HepG2 (cell line): ENCODE measurements around the gene ALKBH5. TPM values are rescaled to one million over a fixed set of nuclear protein-coding genes. Genes with fewer than 3 reads are reported as not detected.

Experiments
- BORCS8-MEF2B ChIP-seq: sonication (generic); formaldehyde crosslinking; IDR thresholded peaks from 2 replicates; pipeline ENCODE4 v1.8.0; 2022; ENCODE audit warnings: mild to moderate bottlenecking, missing genetic modification reagents
- CAMTA2 ChIP-seq: sonication (generic); formaldehyde crosslinking; IDR thresholded peaks from 2 replicates; pipeline ENCODE4 v1.4.0; 2020; ENCODE audit warnings: mild to moderate bottlenecking, missing genetic modification reagents, borderline replicate concordance
- EHMT2 ChIP-seq: fragments of 200-600 bp; sonication (generic); IDR thresholded peaks from 2 replicates; pipeline ENCODE4 v1.7.0; 2017; ENCODE audit warnings: antibody characterized with exemption, low read depth, low read length, borderline replicate concordance
- HOXA3 ChIP-seq: sonication (generic); formaldehyde crosslinking; IDR thresholded peaks from 2 replicates; pipeline ENCODE4 v1.5.0; 2020; ENCODE audit warnings: missing genetic modification reagents
- HOXA5 ChIP-seq: sonication (generic); formaldehyde crosslinking; IDR thresholded peaks from 2 replicates; pipeline ENCODE4 v1.4.0; 2020; ENCODE audit warnings: missing genetic modification reagents
- JUNB ChIP-seq: sonication (generic); formaldehyde crosslinking; IDR thresholded peaks from 2 replicates; pipeline ENCODE4 v1.8.0; 2022; ENCODE audit warnings: missing genetic modification reagents, mild to moderate bottlenecking, borderline replicate concordance
- PHF5A ChIP-seq: IDR thresholded peaks from one replicate; pipeline ENCODE4 v1.6.1; 2018; ENCODE audit warnings: low read depth, missing genetic modification reagents; ENCODE audit not compliant: unreplicated experiment
- PPARG ChIP-seq: conservative IDR thresholded peaks from 2 replicates; pipeline ENCODE4 v1.6.1; 2016; ENCODE audit warnings: missing biosample characterization, missing genetic modification reagents
- PRDM10 ChIP-seq: sonication (generic); formaldehyde crosslinking; IDR thresholded peaks from 2 replicates; pipeline ENCODE4 v1.4.0; 2020; ENCODE audit warnings: low read depth, missing genetic modification reagents
- PRMT3 ChIP-seq: sonication (generic); formaldehyde crosslinking; IDR thresholded peaks from 2 replicates; pipeline ENCODE4 v1.8.1; 2022; ENCODE audit warnings: low read depth, mild to moderate bottlenecking, moderate library complexity, missing genetic modification reagents, borderline replicate concordance
- SIX1 ChIP-seq: sonication (generic); formaldehyde crosslinking; IDR thresholded peaks from 2 replicates; pipeline ENCODE4 v1.4.0; 2020; ENCODE audit warnings: missing genetic modification reagents, borderline replicate concordance
- SNRNP70 ChIP-seq: fragments of 200-400 bp; formaldehyde crosslinking; IDR thresholded peaks from 2 replicates; pipeline ENCODE4 v1.6.1; 2017; ENCODE audit warnings: mild to moderate bottlenecking, low read depth, low read length, moderate library complexity
- TRAFD1 ChIP-seq: sonication (generic); formaldehyde crosslinking; IDR thresholded peaks from 2 replicates; pipeline ENCODE4 v1.5.1; 2020; ENCODE audit warnings: missing genetic modification reagents, mild to moderate bottlenecking, borderline replicate concordance
- ZNF484 ChIP-seq: sonication (generic); formaldehyde crosslinking; IDR thresholded peaks from 2 replicates; pipeline ENCODE4 v1.5.1; 2020; ENCODE audit warnings: mild to moderate bottlenecking, low read depth, missing genetic modification reagents, borderline replicate concordance
- ZNF615 ChIP-seq: sonication (generic); formaldehyde crosslinking; IDR thresholded peaks from 2 replicates; pipeline ENCODE4 v1.5.0; 2020; ENCODE audit warnings: mild to moderate bottlenecking, missing genetic modification reagents, borderline replicate concordance
- ZNF720 ChIP-seq: sonication (generic); formaldehyde crosslinking; IDR thresholded peaks from 2 replicates; pipeline ENCODE4 v1.4.0; 2020; ENCODE audit warnings: missing genetic modification reagents
- ZNF781 ChIP-seq: sonication (generic); formaldehyde crosslinking; IDR thresholded peaks from 2 replicates; pipeline ENCODE4 v1.5.1; 2020; ENCODE audit warnings: borderline replicate concordance, mild to moderate bottlenecking, missing genetic modification reagents; ENCODE audit errors: not compliant biosample characterization
- polyA plus RNA-seq, 8 experiments: library from polyadenylated mRNA; depleted of rRNA in 3 of 8; stranded (reverse) in 7 of 8; unstranded in 1 of 8; fragments of >200 nt; fragmentation: Illumina TruSeq in 4 of 8; extraction: Trizol in 4 of 8; gene quantifications; 2 replicates each; pipeline versions ENCODE4 v1.2.1 to v1.2.3, GENCODE V29; 2011 to 2016; ENCODE audit warnings: low read depth in 4 of 8, missing spikeins in 1 of 8, mixed read lengths in 1 of 8; ENCODE audit not compliant: insufficient read depth in 1 of 8
- total RNA-seq, 5 experiments: library from RNA; depleted of rRNA; stranded (reverse); fragments of >200 nt; fragmentation: Illumina TruSeq; extraction: Trizol; gene quantifications; 2 replicates each; pipeline ENCODE4 v1.2.3, GENCODE V29; 2016; ENCODE audit warnings: low read depth in 1 of 5
- TF ChIP-seq, protein P1 (sequence below): sonication (generic); formaldehyde crosslinking; conservative IDR thresholded peaks from 2 replicates; pipeline ENCODE4 v1.4.0; 2020; ENCODE audit warnings: missing genetic modification reagents
- TF ChIP-seq, protein P2 (sequence below): sonication (generic); formaldehyde crosslinking; IDR thresholded peaks from 2 replicates; pipeline ENCODE4 v1.4.0; 2020; ENCODE audit warnings: missing genetic modification reagents, borderline replicate concordance

The ALKBH5 gene
- total and polyA plus RNA-seq, 2 of the 13 experiments (the other 11 are each of a cell fraction or from before 2014, with no cell fraction given): 68.9 to 76.9 TPM

DNA sequence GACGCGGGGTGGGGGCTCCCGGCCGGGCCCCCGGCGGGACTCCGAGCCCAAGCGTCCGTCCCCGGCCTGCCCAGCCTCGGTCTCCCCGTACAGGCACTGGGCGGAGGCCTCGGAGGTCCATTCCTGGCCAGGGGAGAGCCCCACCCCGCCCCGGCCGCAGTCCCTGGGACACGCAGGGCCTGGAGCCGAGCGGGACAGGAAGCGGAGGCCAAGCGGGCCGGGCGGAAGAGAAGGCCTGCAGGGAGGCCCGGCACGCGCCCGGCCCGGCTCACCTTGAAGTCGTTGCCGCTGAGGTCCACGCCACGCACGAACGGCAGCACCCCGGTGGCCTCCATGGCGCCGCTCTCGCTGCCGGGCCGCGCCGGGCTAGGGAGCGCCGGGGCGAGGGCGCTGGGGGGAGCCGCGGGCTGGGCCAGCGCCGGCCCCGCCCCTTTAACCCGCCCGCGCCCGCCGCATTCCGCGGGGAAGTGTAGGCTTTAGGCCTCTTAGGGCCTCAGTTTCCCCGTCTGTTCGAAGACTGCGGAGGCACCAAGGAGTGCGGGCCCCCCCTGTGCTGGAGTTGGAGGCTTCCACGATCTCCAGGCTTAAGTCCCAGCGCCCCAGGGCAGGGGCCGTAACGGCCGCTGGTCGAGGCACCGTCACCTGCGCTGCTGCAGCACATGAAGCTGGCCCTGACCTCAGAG is 74.9 kb downstream of the ALKBH5 start, which contains the start of gene FLII (continued):
- TF ChIP-seq PRDM10: no peak; the same call in 1 of the 2 replicates
- TF ChIP-seq ZNF615 (CRISPR knock-in tag): no peak
- no peak for TF ChIP-seq SNRNP70
- TF ChIP-seq, protein P1, sequence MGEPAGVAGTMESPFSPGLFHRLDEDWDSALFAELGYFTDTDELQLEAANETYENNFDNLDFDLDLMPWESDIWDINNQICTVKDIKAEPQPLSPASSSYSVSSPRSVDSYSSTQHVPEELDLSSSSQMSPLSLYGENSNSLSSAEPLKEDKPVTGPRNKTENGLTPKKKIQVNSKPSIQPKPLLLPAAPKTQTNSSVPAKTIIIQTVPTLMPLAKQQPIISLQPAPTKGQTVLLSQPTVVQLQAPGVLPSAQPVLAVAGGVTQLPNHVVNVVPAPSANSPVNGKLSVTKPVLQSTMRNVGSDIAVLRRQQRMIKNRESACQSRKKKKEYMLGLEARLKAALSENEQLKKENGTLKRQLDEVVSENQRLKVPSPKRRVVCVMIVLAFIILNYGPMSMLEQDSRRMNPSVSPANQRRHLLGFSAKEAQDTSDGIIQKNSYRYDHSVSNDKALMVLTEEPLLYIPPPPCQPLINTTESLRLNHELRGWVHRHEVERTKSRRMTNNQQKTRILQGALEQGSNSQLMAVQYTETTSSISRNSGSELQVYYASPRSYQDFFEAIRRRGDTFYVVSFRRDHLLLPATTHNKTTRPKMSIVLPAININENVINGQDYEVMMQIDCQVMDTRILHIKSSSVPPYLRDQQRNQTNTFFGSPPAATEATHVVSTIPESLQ (CRISPR knock-in tag): no peak
- TF ChIP-seq TRAFD1: no peak
- no peak for TF ChIP-seq PHF5A (CRISPR knock-in tag)
- TF ChIP-seq HOXA5: peak; percentile 77
- TF ChIP-seq ZNF781 (CRISPR knock-in tag): no peak
- no peak for TF ChIP-seq ZNF484 (CRISPR knock-in tag)
- no peak for TF ChIP-seq PRMT3 (CRISPR knock-in tag)
- no peak for TF ChIP-seq PPARG (CRISPR knock-in tag)
- no peak for TF ChIP-seq JUNB
- TF ChIP-seq ZNF720: no peak
- TF ChIP-seq EHMT2: no peak
- no peak; the same call in 1 of the 2 replicates for TF ChIP-seq HOXA3
- no peak for TF ChIP-seq CAMTA2 (CRISPR knock-in tag)
- TF ChIP-seq, protein P2, sequence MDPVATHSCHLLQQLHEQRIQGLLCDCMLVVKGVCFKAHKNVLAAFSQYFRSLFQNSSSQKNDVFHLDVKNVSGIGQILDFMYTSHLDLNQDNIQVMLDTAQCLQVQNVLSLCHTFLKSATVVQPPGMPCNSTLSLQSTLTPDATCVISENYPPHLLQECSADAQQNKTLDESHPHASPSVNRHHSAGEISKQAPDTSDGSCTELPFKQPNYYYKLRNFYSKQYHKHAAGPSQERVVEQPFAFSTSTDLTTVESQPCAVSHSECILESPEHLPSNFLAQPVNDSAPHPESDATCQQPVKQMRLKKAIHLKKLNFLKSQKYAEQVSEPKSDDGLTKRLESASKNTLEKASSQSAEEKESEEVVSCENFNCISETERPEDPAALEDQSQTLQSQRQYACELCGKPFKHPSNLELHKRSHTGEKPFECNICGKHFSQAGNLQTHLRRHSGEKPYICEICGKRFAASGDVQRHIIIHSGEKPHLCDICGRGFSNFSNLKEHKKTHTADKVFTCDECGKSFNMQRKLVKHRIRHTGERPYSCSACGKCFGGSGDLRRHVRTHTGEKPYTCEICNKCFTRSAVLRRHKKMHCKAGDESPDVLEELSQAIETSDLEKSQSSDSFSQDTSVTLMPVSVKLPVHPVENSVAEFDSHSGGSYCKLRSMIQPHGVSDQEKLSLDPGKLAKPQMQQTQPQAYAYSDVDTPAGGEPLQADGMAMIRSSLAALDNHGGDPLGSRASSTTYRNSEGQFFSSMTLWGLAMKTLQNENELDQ (CRISPR knock-in tag): no peak
- TF ChIP-seq BORCS8-MEF2B (CRISPR knock-in tag): no peak
- TF ChIP-seq SIX1 (CRISPR knock-in tag): 0 out of 2 replicates have a peak, but pooled peaks have one; percentile 21
